H1 (cell line): Measurements from ENCODE around the gene LGALS1. TPM values are rescaled to one million over a fixed set of nuclear protein-coding genes. Genes with fewer than 3 reads are reported as not detected.

ENCODE experiments used
- GTF2F1 ChIP-seq: IDR thresholded peaks from 2 replicates; pipeline ENCODE4 v1.6.1; 2012; ENCODE audit warnings: low read depth, low read length, improper control_type of control experiment, borderline replicate concordance
- HDAC2 ChIP-seq, 2 experiments: fragments of 300-600 bp in 1 of 2; sonication (generic) in 1 of 2; IDR thresholded peaks; 2 replicates each; pipeline ENCODE4 v1.6.1; 2011 to 2012; ENCODE audit warnings: low read depth in 2 of 2, low read length in 2 of 2, mild to moderate bottlenecking in 2 of 2, moderate library complexity in 2 of 2, borderline replicate concordance in 1 of 2, inconsistent platforms in 1 of 2
- JUN ChIP-seq: IDR thresholded peaks from 2 replicates; pipeline ENCODE4 v1.6.1; 2011; ENCODE audit warnings: low read depth, mild to moderate bottlenecking, improper control_type of control experiment, low read length
- POLR2A ChIP-seq, 2 experiments: IDR thresholded peaks; 1 replicate in 1 of 2; 2 replicates in 1 of 2; pipeline ENCODE4 v1.6.1; 2011; ENCODE audit warnings: low read depth in 2 of 2, low read length in 2 of 2, mild to moderate bottlenecking in 2 of 2; ENCODE audit errors: control extremely low read depth in 1 of 2
- RFX5 ChIP-seq: IDR thresholded peaks from 2 replicates; pipeline ENCODE4 v1.6.1; 2011; ENCODE audit warnings: low read depth, low read length, improper control_type of control experiment, borderline replicate concordance
- SIRT6 ChIP-seq: IDR thresholded peaks from one replicate; pipeline ENCODE4 v1.7.1; 2012; ENCODE audit warnings: low read length, inconsistent platforms
- TBP ChIP-seq: IDR thresholded peaks from 2 replicates; pipeline ENCODE4 v1.6.1; 2011; ENCODE audit warnings: low read depth, low read length, improper control_type of control experiment
- polyA plus RNA-seq, 7 experiments: library from polyadenylated mRNA; depleted of rRNA in 3 of 7; stranded (reverse) in 5 of 7; unstranded in 2 of 7; fragments of >200 nt in 5 of 7; fragments of 200-250 nt in 2 of 7; gene quantifications; 1 replicate in 5 of 7; 2 replicates in 1 of 7; 4 replicates in 1 of 7; pipeline versions ENCODE4 v1.2.1 to v1.2.3, GENCODE V29; 2011 to 2013; ENCODE audit warnings: missing spikeins in 2 of 7, mixed read lengths in 2 of 7
- total RNA-seq: library from RNA; stranded (reverse); fragmentation: NEBNext Ultra II Directional; extraction: Animal tissue kit (Norgen Biotek cat#: 25700); gene quantifications from 2 replicates; pipeline ENCODE4 v1.2.1, GENCODE V29; 2021
- TF ChIP-seq, protein P1 (sequence below): IDR thresholded peaks from 2 replicates; pipeline ENCODE4 v1.6.1; 2012; ENCODE audit warnings: inconsistent platforms
- TF ChIP-seq, protein P2 (sequence below): fragments of 300-600 bp; sonication (generic); IDR thresholded peaks from 2 replicates; pipeline ENCODE4 v1.7.1; 2012; ENCODE audit warnings: low read length, moderate library complexity, mild to moderate bottlenecking, inconsistent platforms; ENCODE audit not compliant: insufficient replicate concordance

LGALS1 gene
- total and polyA plus RNA-seq, 2 of the 8 experiments (the other 6 are each of a cell fraction or from before 2014, with no cell fraction given): 12.0 to 92.4 TPM

DNA sequence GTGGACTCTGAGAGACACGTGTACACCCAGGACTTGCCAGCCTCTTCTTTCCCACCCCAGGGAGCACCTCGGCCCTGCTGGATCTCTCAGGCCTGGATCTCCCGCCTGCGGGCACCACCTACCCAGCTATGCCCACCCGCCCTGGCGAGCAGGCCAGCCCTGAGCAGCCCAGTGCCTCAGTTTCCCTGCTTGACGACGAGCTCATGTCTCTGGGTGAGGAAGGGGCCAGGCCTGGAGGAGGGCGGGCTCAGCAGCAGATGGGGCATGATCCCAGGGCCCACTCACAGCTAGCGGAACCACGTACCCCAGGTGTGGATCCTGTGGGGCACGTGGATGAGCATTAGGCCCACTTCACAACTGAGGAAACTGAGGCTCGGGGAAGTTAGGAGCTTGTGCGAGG lies 49.7 kb upstream of the LGALS1 start (continued):
- TF ChIP-seq HDAC2 (IDR thresholded peaks at IDR 0.05; ENCODE audit: borderline replicate concordance in 1 of 2, low read depth in 2 of 2, low read length in 2 of 2) (no peak), RFX5 (no peak), GTF2F1 (no peak), POLR2A (IDR thresholded peaks at IDR 0.05; ENCODE audit: control extremely low read depth in 1 of 2, low read depth in 2 of 2, low read length in 2 of 2) (no peak), JUN (no peak), SIRT6 (no peak), TBP (no peak)
- TF ChIP-seq, protein P1, sequence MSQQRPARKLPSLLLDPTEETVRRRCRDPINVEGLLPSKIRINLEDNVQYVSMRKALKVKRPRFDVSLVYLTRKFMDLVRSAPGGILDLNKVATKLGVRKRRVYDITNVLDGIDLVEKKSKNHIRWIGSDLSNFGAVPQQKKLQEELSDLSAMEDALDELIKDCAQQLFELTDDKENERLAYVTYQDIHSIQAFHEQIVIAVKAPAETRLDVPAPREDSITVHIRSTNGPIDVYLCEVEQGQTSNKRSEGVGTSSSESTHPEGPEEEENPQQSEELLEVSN: no peak
- TF ChIP-seq, protein P2, sequence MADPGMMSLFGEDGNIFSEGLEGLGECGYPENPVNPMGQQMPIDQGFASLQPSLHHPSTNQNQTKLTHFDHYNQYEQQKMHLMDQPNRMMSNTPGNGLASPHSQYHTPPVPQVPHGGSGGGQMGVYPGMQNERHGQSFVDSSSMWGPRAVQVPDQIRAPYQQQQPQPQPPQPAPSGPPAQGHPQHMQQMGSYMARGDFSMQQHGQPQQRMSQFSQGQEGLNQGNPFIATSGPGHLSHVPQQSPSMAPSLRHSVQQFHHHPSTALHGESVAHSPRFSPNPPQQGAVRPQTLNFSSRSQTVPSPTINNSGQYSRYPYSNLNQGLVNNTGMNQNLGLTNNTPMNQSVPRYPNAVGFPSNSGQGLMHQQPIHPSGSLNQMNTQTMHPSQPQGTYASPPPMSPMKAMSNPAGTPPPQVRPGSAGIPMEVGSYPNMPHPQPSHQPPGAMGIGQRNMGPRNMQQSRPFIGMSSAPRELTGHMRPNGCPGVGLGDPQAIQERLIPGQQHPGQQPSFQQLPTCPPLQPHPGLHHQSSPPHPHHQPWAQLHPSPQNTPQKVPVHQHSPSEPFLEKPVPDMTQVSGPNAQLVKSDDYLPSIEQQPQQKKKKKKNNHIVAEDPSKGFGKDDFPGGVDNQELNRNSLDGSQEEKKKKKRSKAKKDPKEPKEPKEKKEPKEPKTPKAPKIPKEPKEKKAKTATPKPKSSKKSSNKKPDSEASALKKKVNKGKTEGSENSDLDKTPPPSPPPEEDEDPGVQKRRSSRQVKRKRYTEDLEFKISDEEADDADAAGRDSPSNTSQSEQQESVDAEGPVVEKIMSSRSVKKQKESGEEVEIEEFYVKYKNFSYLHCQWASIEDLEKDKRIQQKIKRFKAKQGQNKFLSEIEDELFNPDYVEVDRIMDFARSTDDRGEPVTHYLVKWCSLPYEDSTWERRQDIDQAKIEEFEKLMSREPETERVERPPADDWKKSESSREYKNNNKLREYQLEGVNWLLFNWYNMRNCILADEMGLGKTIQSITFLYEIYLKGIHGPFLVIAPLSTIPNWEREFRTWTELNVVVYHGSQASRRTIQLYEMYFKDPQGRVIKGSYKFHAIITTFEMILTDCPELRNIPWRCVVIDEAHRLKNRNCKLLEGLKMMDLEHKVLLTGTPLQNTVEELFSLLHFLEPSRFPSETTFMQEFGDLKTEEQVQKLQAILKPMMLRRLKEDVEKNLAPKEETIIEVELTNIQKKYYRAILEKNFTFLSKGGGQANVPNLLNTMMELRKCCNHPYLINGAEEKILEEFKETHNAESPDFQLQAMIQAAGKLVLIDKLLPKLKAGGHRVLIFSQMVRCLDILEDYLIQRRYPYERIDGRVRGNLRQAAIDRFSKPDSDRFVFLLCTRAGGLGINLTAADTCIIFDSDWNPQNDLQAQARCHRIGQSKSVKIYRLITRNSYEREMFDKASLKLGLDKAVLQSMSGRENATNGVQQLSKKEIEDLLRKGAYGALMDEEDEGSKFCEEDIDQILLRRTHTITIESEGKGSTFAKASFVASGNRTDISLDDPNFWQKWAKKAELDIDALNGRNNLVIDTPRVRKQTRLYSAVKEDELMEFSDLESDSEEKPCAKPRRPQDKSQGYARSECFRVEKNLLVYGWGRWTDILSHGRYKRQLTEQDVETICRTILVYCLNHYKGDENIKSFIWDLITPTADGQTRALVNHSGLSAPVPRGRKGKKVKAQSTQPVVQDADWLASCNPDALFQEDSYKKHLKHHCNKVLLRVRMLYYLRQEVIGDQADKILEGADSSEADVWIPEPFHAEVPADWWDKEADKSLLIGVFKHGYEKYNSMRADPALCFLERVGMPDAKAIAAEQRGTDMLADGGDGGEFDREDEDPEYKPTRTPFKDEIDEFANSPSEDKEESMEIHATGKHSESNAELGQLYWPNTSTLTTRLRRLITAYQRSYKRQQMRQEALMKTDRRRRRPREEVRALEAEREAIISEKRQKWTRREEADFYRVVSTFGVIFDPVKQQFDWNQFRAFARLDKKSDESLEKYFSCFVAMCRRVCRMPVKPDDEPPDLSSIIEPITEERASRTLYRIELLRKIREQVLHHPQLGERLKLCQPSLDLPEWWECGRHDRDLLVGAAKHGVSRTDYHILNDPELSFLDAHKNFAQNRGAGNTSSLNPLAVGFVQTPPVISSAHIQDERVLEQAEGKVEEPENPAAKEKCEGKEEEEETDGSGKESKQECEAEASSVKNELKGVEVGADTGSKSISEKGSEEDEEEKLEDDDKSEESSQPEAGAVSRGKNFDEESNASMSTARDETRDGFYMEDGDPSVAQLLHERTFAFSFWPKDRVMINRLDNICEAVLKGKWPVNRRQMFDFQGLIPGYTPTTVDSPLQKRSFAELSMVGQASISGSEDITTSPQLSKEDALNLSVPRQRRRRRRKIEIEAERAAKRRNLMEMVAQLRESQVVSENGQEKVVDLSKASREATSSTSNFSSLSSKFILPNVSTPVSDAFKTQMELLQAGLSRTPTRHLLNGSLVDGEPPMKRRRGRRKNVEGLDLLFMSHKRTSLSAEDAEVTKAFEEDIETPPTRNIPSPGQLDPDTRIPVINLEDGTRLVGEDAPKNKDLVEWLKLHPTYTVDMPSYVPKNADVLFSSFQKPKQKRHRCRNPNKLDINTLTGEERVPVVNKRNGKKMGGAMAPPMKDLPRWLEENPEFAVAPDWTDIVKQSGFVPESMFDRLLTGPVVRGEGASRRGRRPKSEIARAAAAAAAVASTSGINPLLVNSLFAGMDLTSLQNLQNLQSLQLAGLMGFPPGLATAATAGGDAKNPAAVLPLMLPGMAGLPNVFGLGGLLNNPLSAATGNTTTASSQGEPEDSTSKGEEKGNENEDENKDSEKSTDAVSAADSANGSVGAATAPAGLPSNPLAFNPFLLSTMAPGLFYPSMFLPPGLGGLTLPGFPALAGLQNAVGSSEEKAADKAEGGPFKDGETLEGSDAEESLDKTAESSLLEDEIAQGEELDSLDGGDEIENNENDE: no peak
